Measurements from ENCODE around the gene BPI. TPM values are rescaled to one million over a fixed set of nuclear protein-coding genes. Genes with fewer than 3 reads are reported as not detected.
"Not testable (repeated sequence)": the region's sequence is repeated elsewhere in the genome, so short reads cannot be mapped to it uniquely, and the experiment has no call there.

The BPI gene
- not detected for total RNA-seq

DNA sequence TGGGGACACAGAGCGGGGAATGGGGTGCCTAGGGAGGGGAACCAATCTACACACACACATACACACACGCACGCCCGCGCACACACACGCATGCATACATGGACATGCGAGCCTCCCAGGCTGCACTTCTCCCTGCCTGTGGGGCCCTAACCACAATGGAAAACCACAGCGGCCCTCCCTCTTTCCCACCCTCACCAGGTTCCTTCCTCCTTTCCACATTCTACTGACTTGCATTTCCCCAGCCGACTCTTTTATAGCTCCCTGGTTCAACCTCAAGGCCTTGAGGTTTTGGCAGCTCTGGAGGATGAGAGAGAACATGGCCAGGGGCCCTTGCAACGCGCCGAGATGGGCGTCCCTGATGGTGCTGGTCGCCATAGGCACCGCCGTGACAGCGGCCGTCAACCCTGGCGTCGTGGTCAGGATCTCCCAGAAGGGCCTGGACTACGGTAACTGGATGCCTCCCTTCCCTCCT is at the start of gene BPI:
Gene BPI (plus strand): TSS at position 249 of the 472 bp plus-strand sequence. CDS start 68 bp downstream, at position 317.
- H3K36me3 ChIP-seq (replicated peaks in 1 of 2; ENCODE audit: insufficient read depth in 1 of 2, low read depth in 2 of 2) = no peaks in the 10 kb centered on the region
- H3K9me3 ChIP-seq = no peaks in the 10 kb centered on the region
- peaks cover 4% of the 10 kb centered on the region for H3K4me1 ChIP-seq
- peak in 1 of 4 donors; percentile 62 for DNase-seq
- H3K4me3 ChIP-seq = no peak within 1 kb of the TSS
- no peak within 1 kb of the TSS for H3K27ac ChIP-seq
- no peak for TF ChIP-seq POLR2A (IDR thresholded peaks at IDR 0.05)
- TF ChIP-seq, protein P1, sequence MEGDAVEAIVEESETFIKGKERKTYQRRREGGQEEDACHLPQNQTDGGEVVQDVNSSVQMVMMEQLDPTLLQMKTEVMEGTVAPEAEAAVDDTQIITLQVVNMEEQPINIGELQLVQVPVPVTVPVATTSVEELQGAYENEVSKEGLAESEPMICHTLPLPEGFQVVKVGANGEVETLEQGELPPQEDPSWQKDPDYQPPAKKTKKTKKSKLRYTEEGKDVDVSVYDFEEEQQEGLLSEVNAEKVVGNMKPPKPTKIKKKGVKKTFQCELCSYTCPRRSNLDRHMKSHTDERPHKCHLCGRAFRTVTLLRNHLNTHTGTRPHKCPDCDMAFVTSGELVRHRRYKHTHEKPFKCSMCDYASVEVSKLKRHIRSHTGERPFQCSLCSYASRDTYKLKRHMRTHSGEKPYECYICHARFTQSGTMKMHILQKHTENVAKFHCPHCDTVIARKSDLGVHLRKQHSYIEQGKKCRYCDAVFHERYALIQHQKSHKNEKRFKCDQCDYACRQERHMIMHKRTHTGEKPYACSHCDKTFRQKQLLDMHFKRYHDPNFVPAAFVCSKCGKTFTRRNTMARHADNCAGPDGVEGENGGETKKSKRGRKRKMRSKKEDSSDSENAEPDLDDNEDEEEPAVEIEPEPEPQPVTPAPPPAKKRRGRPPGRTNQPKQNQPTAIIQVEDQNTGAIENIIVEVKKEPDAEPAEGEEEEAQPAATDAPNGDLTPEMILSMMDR (IDR thresholded peaks at IDR 0.05) = no peak
- intact Hi-C loops (cut with DNase I) = no loop called here
- peaks cover 0 to 3% of the 10 kb centered on the region in 2 donors for H3K27me3 ChIP-seq
- 63 to 70% methylated on average over 21 of the region's 21 CpGs for WGBS, 2 donors
- ATAC-seq = no peak

DNA sequence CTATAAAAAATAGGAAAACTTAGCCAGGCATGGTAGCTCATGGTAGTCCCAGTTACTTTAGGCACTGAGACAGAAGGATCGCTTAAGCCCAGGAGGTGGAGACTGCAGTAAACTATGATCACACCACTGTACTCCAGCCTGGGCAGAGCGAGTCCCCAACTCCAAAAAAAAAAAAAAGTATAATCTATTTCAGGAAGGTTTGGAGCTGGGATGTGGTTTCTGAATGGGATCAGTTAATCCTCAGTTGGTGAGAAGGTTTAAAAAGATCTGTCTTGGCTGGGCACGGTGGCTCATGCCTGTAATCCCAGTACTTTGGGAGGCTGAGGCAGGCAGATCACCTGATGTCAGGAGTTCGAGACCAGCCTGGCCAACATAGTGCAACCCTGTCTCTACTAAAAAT is 49.3 kb upstream of the BPI start:
- H3K4me1 ChIP-seq; intact Hi-C loops (cut with DNase I); ATAC-seq; H3K9me3 ChIP-seq; H3K36me3 ChIP-seq (replicated peaks in 1 of 2; ENCODE audit: insufficient read depth in 1 of 2, low read depth in 2 of 2); H3K27ac ChIP-seq; H3K27me3 ChIP-seq; DNase-seq; H3K4me3 ChIP-seq: not testable (repeated sequence)
- WGBS, 2 donors = 80 to 84% methylated on average over 4 of the region's 4 CpGs

DNA sequence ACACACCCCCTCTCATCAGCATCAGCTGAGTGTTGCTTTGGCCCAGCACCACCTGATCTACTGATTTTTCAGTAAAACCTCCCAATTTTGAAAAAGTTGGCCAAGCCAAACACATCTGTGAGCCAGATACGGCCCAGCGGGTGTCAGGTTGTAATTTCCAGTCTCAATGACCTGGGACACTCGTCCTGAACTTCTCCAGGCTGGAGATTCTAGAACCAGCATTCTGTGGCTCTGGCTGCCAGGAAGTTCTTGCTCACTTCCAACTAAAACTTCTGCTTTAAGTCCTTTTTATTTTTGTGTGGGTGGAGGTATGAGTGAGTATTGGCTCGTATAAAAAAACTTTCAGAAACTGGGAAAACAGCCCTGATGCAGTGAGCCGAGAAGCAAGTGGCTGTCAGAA is 48.6 kb upstream of the BPI start:
- no peaks in the 10 kb centered on the region for H3K4me1 ChIP-seq
- no peaks in the 10 kb centered on the region for H3K36me3 ChIP-seq (replicated peaks in 1 of 2; ENCODE audit: insufficient read depth in 1 of 2, low read depth in 2 of 2)
- WGBS, 2 donors = 74 to 75% methylated on average over 5 of the region's 5 CpGs
- no peak overlapping the region for H3K4me3 ChIP-seq
- H3K9me3 ChIP-seq = no peaks in the 10 kb centered on the region
- H3K27me3 ChIP-seq = peaks cover 0 to 6% of the 10 kb centered on the region in 2 donors
- ATAC-seq = no peak
- DNase-seq = no peak
- no peak overlapping the region for H3K27ac ChIP-seq
- intact Hi-C loops (cut with DNase I) = no loop called here
- TF ChIP-seq POLR2A (IDR thresholded peaks at IDR 0.05) = no peak
- TF ChIP-seq, protein P1 (IDR thresholded peaks at IDR 0.05) = no peak

DNA sequence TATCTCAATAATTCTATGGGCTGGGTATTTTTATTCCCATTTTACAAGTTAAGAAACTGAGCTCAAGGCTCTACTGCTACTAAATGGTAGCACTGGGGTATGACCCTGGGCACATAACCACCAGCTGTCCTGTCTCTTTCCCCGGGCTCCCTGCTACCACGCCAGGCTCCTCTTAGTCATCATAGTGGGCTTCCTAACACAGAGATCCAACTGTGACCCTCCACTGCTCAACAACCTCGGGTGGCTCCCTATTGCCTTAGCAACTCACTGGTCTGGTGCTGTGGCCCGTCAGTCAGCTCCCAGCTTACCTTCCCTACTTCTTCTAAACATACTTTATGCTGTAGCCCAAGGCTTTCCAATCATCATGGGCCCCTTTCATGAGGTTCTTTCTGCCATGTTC is 47.9 kb upstream of the BPI start:
- no peak for DNase-seq
- Histone ChIP-seq H3K4me1 (no peaks in the 10 kb centered on the region), H3K27me3 (peaks cover 0 to 8% of the 10 kb centered on the region in 2 donors), H3K9me3 (no peaks in the 10 kb centered on the region), H3K4me3 (no peak overlapping the region), H3K36me3 (replicated peaks in 1 of 2; ENCODE audit: insufficient read depth in 1 of 2, low read depth in 2 of 2) (no peaks in the 10 kb centered on the region), H3K27ac (no peak overlapping the region)
- ATAC-seq = no peak
- WGBS, 2 donors = 62 to 70% methylated on average over 4 of the region's 4 CpGs
- intact Hi-C loops (cut with DNase I) = no loop called here
- TF ChIP-seq, protein P1 (IDR thresholded peaks at IDR 0.05) = no peak
- no peak for TF ChIP-seq POLR2A (IDR thresholded peaks at IDR 0.05)

DNA sequence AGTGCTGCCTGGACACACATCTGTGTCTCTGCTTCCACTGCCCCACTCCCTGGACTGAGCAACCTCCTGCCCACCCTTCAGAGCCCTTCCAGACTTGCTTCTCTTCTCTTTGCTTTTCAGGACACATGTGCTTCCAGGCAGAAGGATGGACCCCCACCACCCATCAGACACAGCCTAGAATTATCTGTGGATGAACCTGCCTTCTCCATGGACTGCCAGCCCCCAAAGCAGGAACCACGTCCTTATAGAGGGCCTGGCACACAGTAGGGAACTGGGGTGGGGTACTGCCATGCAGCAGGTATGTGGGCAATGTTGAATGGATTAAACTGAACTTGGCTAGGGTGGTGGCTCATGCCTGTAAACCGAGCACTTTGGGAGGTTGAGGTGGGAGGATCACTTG is 47.0 kb upstream of the BPI start:
- no peak overlapping the region for H3K27ac ChIP-seq
- TF ChIP-seq, protein P1 (IDR thresholded peaks at IDR 0.05) = no peak
- TF ChIP-seq POLR2A (IDR thresholded peaks at IDR 0.05) = no peak
- WGBS, 2 donors = 68 to 76% methylated on average over 2 of the region's 2 CpGs

More for the DNA sequence above, 47.0 kb upstream of the BPI start:
- no peak for ATAC-seq
- no peak for DNase-seq
- Histone ChIP-seq H3K9me3 (no peaks in the 10 kb centered on the region), H3K36me3 (replicated peaks in 1 of 2; ENCODE audit: insufficient read depth in 1 of 2, low read depth in 2 of 2) (no peaks in the 10 kb centered on the region), H3K27me3 (peaks cover 0 to 8% of the 10 kb centered on the region in 2 donors), H3K4me3 (no peak overlapping the region), H3K4me1 (no peaks in the 10 kb centered on the region)
- intact Hi-C loops (cut with DNase I) = no loop called here
